Right forelimb (tissue), 1 donor: ENCODE measurements around the gene MED17.
A peak's percentile ranks its signal among the peaks of the same experiment; 100 is the strongest.
"Not testable (repeated sequence)": the region's sequence is repeated elsewhere in the genome, so short reads cannot be mapped to it uniquely, and the experiment has no call there.

Experiments used
- DNase-seq: peaks from one replicate; pipeline ENCODE4 v3.0.0-alpha.2; 2018

The MED17 gene, protein sequence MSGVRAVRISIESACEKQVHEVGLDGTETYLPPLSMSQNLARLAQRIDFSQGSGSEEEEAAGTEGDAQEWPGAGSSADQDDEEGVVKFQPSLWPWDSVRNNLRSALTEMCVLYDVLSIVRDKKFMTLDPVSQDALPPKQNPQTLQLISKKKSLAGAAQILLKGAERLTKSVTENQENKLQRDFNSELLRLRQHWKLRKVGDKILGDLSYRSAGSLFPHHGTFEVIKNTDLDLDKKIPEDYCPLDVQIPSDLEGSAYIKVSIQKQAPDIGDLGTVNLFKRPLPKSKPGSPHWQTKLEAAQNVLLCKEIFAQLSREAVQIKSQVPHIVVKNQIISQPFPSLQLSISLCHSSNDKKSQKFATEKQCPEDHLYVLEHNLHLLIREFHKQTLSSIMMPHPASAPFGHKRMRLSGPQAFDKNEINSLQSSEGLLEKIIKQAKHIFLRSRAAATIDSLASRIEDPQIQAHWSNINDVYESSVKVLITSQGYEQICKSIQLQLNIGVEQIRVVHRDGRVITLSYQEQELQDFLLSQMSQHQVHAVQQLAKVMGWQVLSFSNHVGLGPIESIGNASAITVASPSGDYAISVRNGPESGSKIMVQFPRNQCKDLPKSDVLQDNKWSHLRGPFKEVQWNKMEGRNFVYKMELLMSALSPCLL

GRCh38 chr11:93784145-93784934 lies at the start of gene MED17:
Gene MED17, plus strand, starts transcription at chr11:93784282. Its CDS starts 232 bp downstream, at chr11:93784514.
- DNase-seq: peak; percentile 93

DNA sequence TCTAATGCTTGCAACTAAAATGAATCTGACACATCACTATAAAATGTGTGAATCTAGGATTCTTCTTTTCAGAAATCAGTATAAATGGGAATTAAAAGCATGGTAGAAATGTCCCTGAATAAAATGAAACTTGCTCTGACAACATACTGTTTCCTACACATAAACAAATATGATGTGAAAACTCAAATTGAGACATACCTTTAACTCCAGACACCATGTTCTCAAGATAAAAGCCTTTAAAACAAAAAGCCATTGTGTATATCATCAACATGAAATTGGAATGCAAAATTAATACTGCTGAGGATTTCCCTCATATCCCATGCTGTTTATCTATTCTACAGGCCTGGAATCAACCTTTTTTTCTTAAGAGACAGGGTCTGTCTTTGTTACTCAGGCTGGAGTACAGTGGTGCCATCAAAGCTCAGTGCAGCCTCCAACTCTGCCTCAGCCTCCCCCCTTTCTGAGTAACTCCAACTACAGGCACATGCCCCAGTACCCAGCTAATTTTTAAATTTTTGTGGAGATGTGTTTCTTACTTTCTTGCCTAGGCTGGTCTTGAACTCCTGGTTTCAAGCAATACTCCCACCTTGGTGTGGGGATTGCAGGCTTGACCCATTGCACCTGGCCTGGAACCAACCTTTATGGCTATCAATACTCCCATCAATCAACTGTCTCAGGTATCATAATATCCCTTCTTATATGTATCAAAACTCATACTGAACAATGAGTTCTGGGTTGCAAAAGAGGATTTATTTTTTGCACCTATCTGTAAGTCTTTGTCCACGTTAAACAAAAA lies 49.5 kb upstream of the MED17 start:
- no peak for DNase-seq

GRCh38 chr11:93735627-93736026 lies 48.5 kb upstream of the MED17 start:
- DNase-seq: no peak

DNA sequence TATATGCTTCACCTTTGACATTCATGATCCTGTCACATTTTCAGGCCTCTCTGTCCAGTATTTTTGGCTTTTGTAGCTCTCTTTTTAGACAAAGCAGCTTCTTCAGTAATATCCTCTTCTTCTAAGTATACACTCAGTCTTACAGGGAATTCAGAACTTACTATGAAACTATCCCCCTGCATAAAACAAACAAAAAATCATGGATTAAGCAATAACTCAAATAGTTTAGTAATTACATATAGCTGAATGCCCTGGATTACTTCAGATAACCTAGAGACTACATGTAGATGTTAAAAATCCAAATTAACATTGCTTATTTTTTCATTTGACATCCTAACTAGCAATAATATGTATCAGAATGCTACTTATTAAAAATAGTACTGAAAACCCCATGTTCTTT lies 48.0 kb upstream of the MED17 start:
- no peak for DNase-seq

GRCh38 chr11:93737904-93738612 lies 46.0 kb upstream of the MED17 start:
- DNase-seq: no peak

- DNase-seq: no peak
These were observed 45.4 kb upstream of the MED17 start for GRCh38 chr11:93738647-93739081.

- no peak for DNase-seq
These were observed 43.9 kb upstream of the MED17 start for GRCh38 chr11:93740031-93740729.

DNA sequence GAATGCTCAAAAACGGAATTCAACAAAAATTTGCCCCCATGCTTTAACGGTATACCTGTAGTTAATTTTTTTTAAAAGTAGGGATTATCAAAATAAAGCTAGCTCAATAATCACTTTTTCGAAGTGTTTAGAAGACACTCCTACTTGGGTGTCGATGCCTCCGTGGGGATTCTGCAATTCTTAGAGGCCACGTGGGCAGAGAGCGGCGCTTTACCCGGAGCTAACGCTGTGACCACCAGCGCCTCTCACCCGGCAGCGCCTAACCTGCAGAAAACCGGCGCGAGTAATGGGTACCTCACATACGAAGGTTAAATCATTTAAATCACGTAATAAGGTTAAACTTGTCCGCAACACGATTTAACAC lies 43.4 kb upstream of the MED17 start:
- no peak for DNase-seq

DNA sequence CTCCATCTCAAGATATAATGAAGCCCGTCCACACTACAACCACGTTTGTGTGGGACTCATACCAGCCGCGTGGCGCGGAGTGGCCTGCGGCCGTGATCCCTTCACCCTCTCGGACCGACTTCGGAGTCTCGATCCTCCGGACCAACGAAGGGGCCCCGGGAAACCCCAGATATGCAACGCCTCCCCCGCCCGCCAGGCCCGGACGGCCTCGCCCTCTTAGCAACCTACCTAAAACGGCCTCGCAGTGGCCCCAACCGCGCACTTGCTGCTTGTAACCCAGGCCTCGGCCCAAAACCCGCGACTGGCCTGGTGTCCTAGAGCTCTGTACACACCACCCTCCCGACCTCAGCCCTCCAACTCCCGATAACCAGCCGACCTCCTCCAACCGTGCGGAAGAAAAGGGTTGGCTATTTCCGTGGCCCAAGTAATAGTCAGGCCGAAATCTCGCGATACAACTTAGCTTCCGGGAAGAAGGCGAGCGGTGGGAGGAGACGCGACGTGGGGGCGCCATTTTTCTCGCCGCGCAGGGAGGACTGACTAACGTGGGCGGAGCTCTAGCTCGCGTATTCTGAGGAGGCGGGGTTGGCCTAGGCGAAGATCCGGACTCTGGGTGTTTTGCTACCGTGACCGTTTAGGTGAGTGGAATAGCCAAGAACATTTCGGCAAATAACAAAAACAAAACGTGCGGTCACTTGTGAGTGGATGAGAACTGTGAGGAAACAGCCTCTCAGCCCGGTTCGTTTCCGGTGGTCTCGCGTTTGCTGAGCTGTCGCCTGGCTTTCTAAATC lies 42.8 kb upstream of the MED17 start, which contains the start of the genes C11orf54 and TAF1D:
C11orf54 (plus strand) TSS at position 579 of the 788 bp plus-strand sequence. CDS start 5,722 bp downstream, outside the sequence.
TAF1D (minus strand) TSS at position 402 of the 788 bp plus-strand sequence. CDS start 2,191 bp downstream, outside the sequence.
- DNase-seq: peak; percentile 97

GRCh38 chr11:93741882-93742226 lies 42.2 kb upstream of the MED17 start:
- no peak for DNase-seq

DNA sequence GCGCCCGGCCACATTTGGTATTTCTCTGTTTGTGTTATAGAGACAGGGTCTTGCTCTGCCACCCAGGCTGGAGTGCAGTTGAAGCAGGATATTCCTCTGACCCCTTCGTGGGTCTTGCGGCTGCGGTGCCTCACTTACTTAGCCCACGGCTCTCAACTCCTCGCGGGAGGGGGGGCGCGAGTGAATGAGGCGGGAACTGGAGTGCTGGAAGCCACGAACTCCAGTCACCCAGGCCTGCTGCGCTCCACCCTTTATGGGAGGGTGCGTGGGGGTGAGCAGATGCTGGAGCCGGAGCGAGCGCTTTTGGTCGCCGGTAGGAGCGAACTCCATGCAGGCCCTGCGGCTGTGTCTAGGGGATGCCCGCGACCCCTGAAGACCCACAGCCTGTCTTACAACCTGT lies 40.8 kb upstream of the MED17 start:
- DNase-seq: no peak

DNA sequence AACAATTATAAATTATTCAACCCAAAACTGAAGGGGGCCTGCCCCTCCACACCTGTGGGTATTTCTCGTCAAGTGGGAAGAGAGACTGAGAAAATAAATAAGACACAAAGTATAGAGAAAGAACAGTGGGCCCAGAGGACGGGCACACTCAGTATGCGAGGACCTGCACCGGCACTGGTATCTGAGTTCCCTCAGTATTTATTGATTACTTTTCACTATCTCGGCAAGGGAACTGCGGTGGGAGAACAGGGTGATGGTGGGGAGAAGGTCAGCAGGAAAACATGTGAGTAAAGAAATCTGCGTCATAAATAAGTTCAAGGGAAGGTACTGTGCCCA lies 39.4 kb upstream of the MED17 start:
- no peak for DNase-seq

DNA sequence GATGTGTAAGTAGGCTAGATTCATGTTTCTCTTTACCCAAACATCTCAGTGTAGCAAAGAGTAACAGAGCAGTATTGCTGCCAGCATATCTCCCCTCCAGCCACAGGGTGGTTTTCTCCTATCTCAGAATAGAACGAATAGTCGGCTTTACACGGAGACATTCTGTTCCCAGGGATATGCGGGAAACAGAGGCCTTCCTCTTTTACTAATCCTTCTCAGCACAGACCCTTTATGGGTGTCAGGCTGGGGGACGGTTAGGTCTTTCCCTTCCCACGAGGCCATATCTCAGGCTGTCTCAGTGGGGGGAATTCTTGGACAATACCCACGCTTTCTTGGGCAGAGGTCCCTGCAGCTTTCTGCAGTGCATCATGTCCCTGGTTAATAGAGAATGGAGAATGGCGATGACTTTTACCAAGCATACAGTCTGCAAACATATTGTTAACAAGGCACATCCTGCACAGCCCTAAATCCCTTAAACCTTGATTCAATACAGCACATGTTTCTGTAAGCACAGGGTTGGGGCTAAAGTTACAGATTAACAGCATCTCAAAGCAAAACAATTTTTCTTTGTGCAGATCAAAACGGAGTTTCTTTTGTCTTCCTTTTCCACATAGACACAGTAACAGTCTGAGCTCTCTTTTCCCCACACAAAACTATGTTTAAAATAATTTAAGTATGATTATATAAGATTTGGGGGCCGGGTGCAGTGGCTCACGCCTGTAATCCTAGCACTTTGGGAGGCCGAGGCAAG lies 38.9 kb upstream of the MED17 start:
- not testable (repeated sequence) for DNase-seq

DNA sequence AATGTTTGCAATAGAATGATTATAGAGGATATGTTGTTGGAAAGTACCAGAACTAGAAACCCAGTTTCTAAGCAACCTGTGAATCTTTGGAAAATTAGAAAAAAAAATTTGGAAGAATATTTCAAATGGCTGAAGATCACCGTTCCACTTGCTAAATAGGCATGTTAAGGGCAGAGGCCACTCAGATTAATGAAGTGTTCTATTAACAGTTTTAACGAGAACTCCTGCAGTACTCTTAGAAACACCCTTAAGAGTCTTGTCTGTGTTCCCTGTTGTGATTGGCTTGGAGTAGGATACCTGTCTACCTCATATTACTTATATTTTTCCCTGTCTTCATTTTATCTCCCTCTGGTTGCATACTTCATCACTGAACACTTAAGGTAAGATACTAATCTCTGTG lies 38.0 kb upstream of the MED17 start:
- no peak for DNase-seq

- no peak for DNase-seq
These were observed 37.0 kb upstream of the MED17 start for GRCh38 chr11:93747122-93747521.

GRCh38 chr11:93751001-93751400 lies 33.1 kb upstream of the MED17 start:
- DNase-seq: no peak

DNA sequence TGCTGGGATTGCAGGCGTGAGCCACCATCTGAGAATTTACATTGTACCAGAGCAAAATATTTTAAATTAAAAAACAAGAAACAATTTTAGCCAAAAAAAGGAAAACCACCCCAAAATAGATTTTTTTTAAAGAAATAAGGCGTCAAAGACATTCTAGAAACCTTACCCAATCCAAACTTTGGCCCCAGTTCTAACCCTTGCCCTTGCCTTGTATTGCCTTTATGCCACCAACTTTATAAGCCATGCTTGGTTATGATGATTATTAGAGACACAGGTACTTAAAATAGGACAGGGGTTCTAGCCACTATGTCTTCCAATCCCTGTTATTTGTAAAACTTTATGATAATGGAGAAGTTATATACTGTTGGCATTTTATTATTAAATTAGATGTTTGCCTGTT lies 30.8 kb upstream of the MED17 start:
- no peak for DNase-seq

GRCh38 chr11:93756748-93757147 lies 27.3 kb upstream of the MED17 start:
- no peak for DNase-seq

GRCh38 chr11:93757301-93757700 lies 26.8 kb upstream of the MED17 start:
- DNase-seq: no peak
